MM.1S (cell line): Measurements from ENCODE around the gene FSHB.

Experiments used
- DNase-seq: peaks from one replicate; pipeline ENCODE4 v3.0.0-alpha.2; 2015
- H2AFZ ChIP-seq: fragments of 300-600 bp; sonication (generic); 2 replicates; pipeline ENCODE4 v1.6.0; 2016; ENCODE audit warnings: antibody characterized with exemption, low read length
- H3F3A ChIP-seq: fragments of 300-600 bp; sonication (generic); 2 replicates; pipeline ENCODE4 v1.6.1; 2016; ENCODE audit warnings: mild to moderate bottlenecking, antibody characterized with exemption, low read length, moderate library complexity, mixed read lengths; ENCODE audit not compliant: insufficient read depth
- H3K27ac ChIP-seq: fragments of 300-600 bp; sonication (generic); 2 replicates; pipeline ENCODE4 v1.5.1; 2016; ENCODE audit warnings: mild to moderate bottlenecking, low read length
- H3K27me3 ChIP-seq: fragments of 300-600 bp; sonication (generic); replicated peaks from 2 replicates; pipeline ENCODE4 v1.6.0; 2016; ENCODE audit warnings: low read length; ENCODE audit not compliant: insufficient read depth
- H3K36me3 ChIP-seq: fragments of 300-600 bp; sonication (generic); replicated peaks from 2 replicates; pipeline ENCODE4 v1.6.1; 2016; ENCODE audit warnings: mild to moderate bottlenecking, low read length, mixed read lengths; ENCODE audit not compliant: insufficient read depth
- H3K4me1 ChIP-seq: fragments of 300-600 bp; sonication (generic); 2 replicates; pipeline ENCODE4 v1.6.1; 2016; ENCODE audit warnings: low read length, mixed read lengths
- H3K4me2 ChIP-seq: fragments of 300-600 bp; sonication (generic); 2 replicates; pipeline ENCODE4 v1.6.0; 2016; ENCODE audit warnings: low read depth, low read length
- H3K4me3 ChIP-seq: fragments of 300-600 bp; sonication (generic); 2 replicates; pipeline ENCODE4 v1.5.1; 2016; ENCODE audit warnings: low read length, mixed read lengths
- H3K79me2 ChIP-seq: fragments of 300-600 bp; sonication (generic); 2 replicates; pipeline ENCODE4 v1.6.1; 2016; ENCODE audit warnings: mixed run types, low read length, mixed read lengths
- H3K9ac ChIP-seq: fragments of 300-600 bp; sonication (generic); 2 replicates; pipeline ENCODE4 v1.6.1; 2016; ENCODE audit warnings: low read length, mixed read lengths
- H3K9me2 ChIP-seq: fragments of 300-600 bp; sonication (generic); replicated peaks from 2 replicates; pipeline ENCODE4 v1.6.1; 2016; ENCODE audit warnings: mild to moderate bottlenecking, low read length, mixed read lengths; ENCODE audit not compliant: insufficient read depth
- H3K9me3 ChIP-seq: fragments of 300-600 bp; sonication (generic); replicated peaks from 2 replicates; pipeline ENCODE4 v1.6.1; 2016; ENCODE audit warnings: mild to moderate bottlenecking, low read length, mixed read lengths; ENCODE audit not compliant: insufficient read depth
- H4K20me1 ChIP-seq: fragments of 300-600 bp; sonication (generic); 2 replicates; pipeline ENCODE4 v1.6.1; 2016; ENCODE audit warnings: mild to moderate bottlenecking, low read length, moderate library complexity, mixed read lengths; ENCODE audit not compliant: insufficient read depth
- CTCF ChIP-seq: fragments of 300-600 bp; sonication (generic); IDR thresholded peaks from 2 replicates; pipeline ENCODE4 v1.5.1; 2016; ENCODE audit warnings: antibody characterized with exemption, low read length, mixed read lengths
- EZH2 ChIP-seq: fragments of 300-600 bp; sonication (generic); optimal IDR thresholded peaks from 2 replicates; pipeline ENCODE3; 2017; ENCODE audit warnings: low read depth, mild to moderate bottlenecking, antibody characterized with exemption, low read length, mixed read lengths
- EZH2phosphoT487 ChIP-seq: fragments of 300-600 bp; sonication (generic); IDR thresholded peaks from 2 replicates; pipeline ENCODE4 v1.6.1; 2018; ENCODE audit warnings: antibody characterized with exemption, low read length

The FSHB gene

GRCh38 chr11:30239025-30239424 lies 8.2 kb downstream of the FSHB start:
- no peaks in the 10 kb centered on the region for H3K27me3 ChIP-seq
- no peaks in the 10 kb centered on the region for H3K36me3 ChIP-seq
- H3K79me2 ChIP-seq: no peaks in the 10 kb centered on the region
- no peaks in the 10 kb centered on the region for H3K9me2 ChIP-seq
- no peaks in the 10 kb centered on the region for H4K20me1 ChIP-seq
- H3K4me3 ChIP-seq: no peak overlapping the region
- TF ChIP-seq EZH2 (no peak), EZH2phosphoT487 (no peak), CTCF (no peak)
- DNase-seq: no peak
- no peak overlapping the region for H2AFZ ChIP-seq
- no peak overlapping the region for H3K4me2 ChIP-seq
- no peak overlapping the region for H3K27ac ChIP-seq
- no peaks in the 10 kb centered on the region for H3K4me1 ChIP-seq
- no peak overlapping the region for H3K9ac ChIP-seq
- no peaks in the 10 kb centered on the region for H3K9me3 ChIP-seq
- H3F3A ChIP-seq: no peaks in the 10 kb centered on the region

GRCh38 chr11:30244265-30244664 lies 13.5 kb downstream of the FSHB start:
- Histone ChIP-seq H4K20me1 (no peaks in the 10 kb centered on the region), H3K4me2 (no peak overlapping the region), H3K79me2 (no peaks in the 10 kb centered on the region), H3K27ac (no peak overlapping the region), H2AFZ (no peak overlapping the region), H3K9ac (no peak overlapping the region), H3K9me2 (no peaks in the 10 kb centered on the region), H3K27me3 (no peaks in the 10 kb centered on the region), H3K4me3 (no peak overlapping the region), H3K4me1 (no peaks in the 10 kb centered on the region), H3K36me3 (no peaks in the 10 kb centered on the region), H3F3A (no peaks in the 10 kb centered on the region), H3K9me3 (no peaks in the 10 kb centered on the region)
- DNase-seq: no peak
- TF ChIP-seq CTCF (no peak), EZH2 (no peak), EZH2phosphoT487 (no peak)

- Histone ChIP-seq H3K4me2 (no peak overlapping the region), H3K36me3 (no peaks in the 10 kb centered on the region), H3K79me2 (no peaks in the 10 kb centered on the region), H3K27ac (no peak overlapping the region), H3K9me2 (no peaks in the 10 kb centered on the region), H4K20me1 (no peaks in the 10 kb centered on the region), H3F3A (no peaks in the 10 kb centered on the region), H3K9ac (no peak overlapping the region), H3K27me3 (no peaks in the 10 kb centered on the region), H3K4me3 (no peak overlapping the region), H3K4me1 (no peaks in the 10 kb centered on the region), H2AFZ (no peak overlapping the region), H3K9me3 (no peaks in the 10 kb centered on the region)
- no peak for DNase-seq
- TF ChIP-seq CTCF: no peak
- TF ChIP-seq EZH2phosphoT487: no peak
- TF ChIP-seq EZH2: no peak
Measured at GRCh38 chr11:30245621-30246020, 14.8 kb downstream of the FSHB start.
